Stimulated activated CD4-positive, alpha-beta T cell treated with anti-CD3 and anti-CD28 coated beads, Interleukin-1b, Interleukin-23, amount 100 ng/mL, for 48 hours (primary cell): Measurements from ENCODE around the gene PRIM2.
"Not testable (repeated sequence)": the region's sequence is repeated elsewhere in the genome, so short reads cannot be mapped to it uniquely, and the experiment has no call there.

Experiments
- DNase-seq: peaks from one replicate; pipeline ENCODE4 v3.0.0-alpha.2; 2020

Gene PRIM2

GRCh38 chr6:57317060-57317943, at the start of gene PRIM2:
Gene PRIM2 (plus strand): TSS chr6:57317630. CDS start chr6:57318446, 816 bp downstream.
- peak; percentile 86 for DNase-seq

GRCh38 chr6:57268294-57268640, 49.2 kb upstream of the PRIM2 start:
- no peak for DNase-seq

- DNase-seq: not testable (repeated sequence)
Measured at GRCh38 chr6:57274113-57274824, 43.2 kb upstream of the PRIM2 start.

GRCh38 chr6:57275384-57275783, 42.0 kb upstream of the PRIM2 start:
- no peak for DNase-seq

- no peak for DNase-seq
Measured at GRCh38 chr6:57276946-57277345, 40.5 kb upstream of the PRIM2 start.

GRCh38 chr6:57278570-57278969, 38.9 kb upstream of the PRIM2 start:
- DNase-seq: no peak

- no peak for DNase-seq
Measured at GRCh38 chr6:57279013-57279412, 38.4 kb upstream of the PRIM2 start.

- no peak for DNase-seq
Measured at GRCh38 chr6:57283106-57283505, 34.3 kb upstream of the PRIM2 start.

- DNase-seq: no peak
Measured at GRCh38 chr6:57283911-57284455, 33.4 kb upstream of the PRIM2 start.

GRCh38 chr6:57288136-57288535, 29.3 kb upstream of the PRIM2 start:
- DNase-seq: not testable (repeated sequence)

- not testable (repeated sequence) for DNase-seq
Measured at GRCh38 chr6:57293472-57293871, 24.0 kb upstream of the PRIM2 start.

GRCh38 chr6:57294862-57295445, 22.5 kb upstream of the PRIM2 start:
- DNase-seq: no peak

GRCh38 chr6:57297505-57297904, 19.9 kb upstream of the PRIM2 start:
- DNase-seq: no peak

- DNase-seq: no peak
Measured at GRCh38 chr6:57298741-57299140, 18.7 kb upstream of the PRIM2 start.

- no peak for DNase-seq
Measured at GRCh38 chr6:57301757-57302156, 15.7 kb upstream of the PRIM2 start.

- DNase-seq: no peak
Measured at GRCh38 chr6:57302477-57302876, 15.0 kb upstream of the PRIM2 start.

GRCh38 chr6:57303931-57304681, 13.3 kb upstream of the PRIM2 start:
- no peak for DNase-seq

GRCh38 chr6:57305107-57305506, 12.3 kb upstream of the PRIM2 start:
- DNase-seq: no peak

GRCh38 chr6:57305761-57306160, 11.7 kb upstream of the PRIM2 start:
- no peak for DNase-seq

GRCh38 chr6:57306273-57306672, 11.2 kb upstream of the PRIM2 start:
- no peak for DNase-seq

- DNase-seq: no peak
Measured at GRCh38 chr6:57307850-57308249, 9.6 kb upstream of the PRIM2 start.

GRCh38 chr6:57308755-57309154, 8.7 kb upstream of the PRIM2 start:
- not testable (repeated sequence) for DNase-seq
